Esophagus mucosa (tissue), 1 donor: ENCODE data around the gene OR2L8. TPM values are rescaled to one million over a fixed set of nuclear protein-coding genes. Genes with fewer than 3 reads are reported as not detected.

Experiments used
- ATAC-seq: fragments of 200-7000 bp; cut with Tn5 transposase; one replicate; pipeline ENCODE4 v1.9.1; 2020
- total RNA-seq: library from RNA; stranded (reverse); gene quantifications from one replicate; pipeline ENCODE4 v1.2.4, GENCODE V29; 2023
- donor health status: DM: yes; HTN: yes; CAD: no.

OR2L8 gene
- total RNA-seq, 1 donor from 2014 or later, result not detected

GRCh38 chr1:247998811-247999210 lies 50.2 kb downstream of the OR2L8 start:
- no peak for ATAC-seq

Other genes with a start within 250 kb of the OR2L8 start
- gene OR6F1, start 232.2 kb upstream of the OR2L8 start, total RNA-seq, result not detected
- gene OR14K1, start 210.2 kb upstream of the OR2L8 start, total RNA-seq, result not detected
- not detected for gene OR14A2, start 200.7 kb upstream of the OR2L8 start, total RNA-seq
- not detected for gene OR1C1, start 188.3 kb upstream of the OR2L8 start, total RNA-seq
- gene OR14A16, start 124.7 kb upstream of the OR2L8 start, total RNA-seq, result not detected
- gene OR11L1, start 107.0 kb upstream of the OR2L8 start, total RNA-seq, result not detected
- 0.20 TPM for gene TRIM58, start 91.7 kb upstream of the OR2L8 start, total RNA-seq
- not detected for gene OR2W3, start 53.3 kb upstream of the OR2L8 start, total RNA-seq
- not detected for gene OR2T8, start 28.6 kb upstream of the OR2L8 start, total RNA-seq
- not detected for gene OR2AJ1, start 24.0 kb upstream of the OR2L8 start, total RNA-seq
- gene OR2AK2, start 16.4 kb downstream of the OR2L8 start, total RNA-seq, result not detected
- not detected for gene OR2L5, start 64.8 kb downstream of the OR2L8 start, total RNA-seq
- not detected for gene OR2L2, start 81.2 kb downstream of the OR2L8 start, total RNA-seq
- not detected for gene OR2L3, start 98.0 kb downstream of the OR2L8 start, total RNA-seq
- gene OR2L13, start 146.3 kb downstream of the OR2L8 start, total RNA-seq, result not detected
- not detected for gene OR2M5, start 196.3 kb downstream of the OR2L8 start, total RNA-seq
- gene OR2M2, start 226.0 kb downstream of the OR2L8 start, total RNA-seq, result not detected
- not detected for gene OR2M3, start 248.4 kb downstream of the OR2L8 start, total RNA-seq